NCI-H2107 (cell line): ENCODE data around the gene MAX.

Experiments
- DNase-seq: peaks from one replicate; lab custom pipeline; 2025; lab: John Stamatoyannopoulos, UW

The MAX gene

DNA sequence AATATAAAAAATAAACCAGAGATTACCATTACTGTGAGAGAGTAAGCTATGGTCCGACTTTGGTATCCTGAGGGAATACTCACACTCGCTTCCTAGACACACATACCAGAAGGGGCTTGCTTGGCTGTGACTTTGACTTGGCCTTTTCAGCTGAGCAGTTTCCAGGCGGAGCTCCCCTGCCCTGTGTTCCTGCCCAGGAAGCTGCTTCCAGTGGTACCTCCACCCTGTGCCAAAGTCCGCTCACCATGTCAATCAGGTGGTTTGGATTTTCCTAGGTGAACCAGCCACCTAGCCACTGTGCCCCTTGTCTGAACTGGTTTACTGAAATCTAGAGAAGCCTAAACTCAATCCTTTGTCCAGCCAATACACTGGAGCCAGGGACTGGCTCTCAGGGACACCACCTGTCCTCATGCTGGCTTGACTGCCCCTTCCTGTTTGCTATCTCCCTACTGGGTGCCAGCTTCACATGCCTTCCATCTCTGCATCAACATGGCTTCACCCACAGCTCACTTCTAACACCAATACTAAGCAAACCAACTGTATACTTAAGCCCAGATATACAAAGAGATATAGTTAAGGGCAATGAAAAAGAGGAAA is 28.6 kb downstream of the MAX start:
- DNase-seq, result no peak

DNA sequence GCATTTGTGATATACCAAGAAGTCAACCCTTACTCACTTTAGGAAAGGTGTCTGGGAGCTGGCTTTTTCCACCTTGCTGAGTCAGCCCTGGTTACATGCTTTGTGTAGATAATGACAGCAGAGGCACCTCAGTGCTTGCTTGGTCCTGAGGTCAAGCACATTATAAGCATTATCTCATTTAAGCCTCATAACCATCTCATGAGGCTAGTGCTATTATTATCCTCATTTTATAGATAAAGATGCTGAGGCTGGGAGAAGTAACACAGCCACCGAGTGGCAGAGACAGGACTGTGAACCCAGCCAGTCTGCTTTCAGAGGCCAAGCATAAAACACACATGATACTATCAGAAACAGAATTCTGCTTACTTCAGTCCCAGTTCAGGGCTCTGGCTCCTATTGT is 29.4 kb downstream of the MAX start:
- no peak for DNase-seq

DNA sequence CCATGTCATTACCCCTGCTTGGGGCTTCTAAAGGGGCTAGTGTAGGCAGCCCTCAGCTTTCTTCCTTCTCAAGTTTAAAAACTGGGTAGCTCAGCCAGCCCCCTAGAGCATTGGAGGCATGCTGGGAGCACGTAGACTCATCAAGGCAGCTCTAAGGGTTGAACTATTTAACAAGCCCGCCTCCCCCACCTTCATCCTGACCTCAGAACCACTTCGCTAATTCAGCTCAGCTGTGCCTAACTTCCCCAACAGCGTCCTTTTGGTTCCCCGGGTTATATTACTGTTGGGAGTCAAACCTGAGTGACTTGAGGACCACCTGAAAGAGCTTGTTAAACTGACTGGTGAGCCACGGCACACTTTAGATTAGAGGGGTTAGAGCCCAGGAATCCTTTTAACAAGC is 30.1 kb downstream of the MAX start:
- no peak for DNase-seq

DNA sequence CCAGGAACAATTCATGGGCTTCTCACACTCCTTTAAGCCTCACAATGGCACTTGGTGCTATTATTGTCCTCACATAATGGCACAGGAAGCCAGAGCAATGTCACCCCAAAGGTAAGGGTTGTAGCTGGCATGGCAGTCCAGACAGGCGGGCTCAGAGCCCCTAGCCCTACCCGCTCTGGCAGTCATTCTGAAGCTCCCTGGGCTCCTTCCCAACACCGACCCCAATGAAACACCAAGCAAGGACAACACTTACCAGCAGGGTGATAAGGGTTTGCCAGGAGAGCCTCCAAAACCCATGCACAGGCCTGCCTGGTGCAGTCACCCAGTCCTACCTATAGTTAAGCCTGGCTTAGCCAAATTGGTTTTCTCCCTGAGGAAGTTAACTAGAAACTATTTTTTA is 30.8 kb downstream of the MAX start:
- no peak for DNase-seq

DNA sequence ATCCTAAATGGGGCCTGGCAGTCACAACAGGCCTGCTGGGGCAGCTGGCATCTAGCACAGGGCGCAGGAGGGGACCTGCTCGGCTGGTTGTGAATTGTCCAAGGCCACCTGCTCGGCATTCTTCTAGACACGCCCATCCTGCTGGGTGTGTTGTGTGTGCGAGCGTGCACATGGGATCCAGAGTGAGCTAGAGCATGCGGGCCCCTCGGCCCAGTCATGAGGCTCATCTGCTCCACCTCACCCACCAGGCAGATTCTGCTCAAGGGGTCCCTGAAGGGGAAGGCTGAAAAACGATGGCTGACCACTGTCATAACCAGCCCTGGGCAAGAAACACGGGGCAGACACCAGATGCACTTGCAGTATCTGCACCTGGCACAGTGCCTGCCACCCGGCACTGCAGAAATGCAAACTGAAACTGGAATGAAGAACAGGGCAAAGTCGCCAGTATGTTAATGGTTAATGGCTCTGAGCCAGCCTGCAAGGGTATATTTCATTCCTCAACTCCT is 31.8 kb downstream of the MAX start:
- DNase-seq, result peak; percentile 87

DNA sequence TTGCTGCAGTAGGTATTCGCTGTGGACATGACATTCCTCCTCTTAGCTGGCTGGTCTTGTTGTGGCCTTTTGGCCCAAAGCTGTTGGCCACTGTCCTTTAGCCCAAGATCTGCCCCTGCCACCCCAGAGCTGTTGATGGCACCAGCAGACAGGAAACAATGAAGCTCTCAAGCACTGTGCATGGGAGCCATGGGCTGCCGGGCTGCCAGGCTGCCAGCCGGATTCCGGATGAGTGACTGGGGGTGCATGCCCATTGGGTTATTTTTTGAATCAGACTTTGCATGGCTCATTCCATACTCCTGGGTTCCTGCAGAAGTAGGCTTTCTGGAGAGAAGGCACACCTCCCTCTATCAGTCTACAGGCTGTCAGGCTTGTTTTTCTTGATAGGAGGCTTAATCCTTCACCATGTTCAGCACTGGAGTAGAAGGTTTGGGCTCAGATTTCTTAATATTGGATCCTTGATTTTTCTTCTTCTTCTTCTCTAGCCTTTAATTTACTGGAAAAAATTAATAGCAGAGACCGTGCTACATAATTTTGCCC is 32.4 kb downstream of the MAX start:
- no peak for DNase-seq

DNA sequence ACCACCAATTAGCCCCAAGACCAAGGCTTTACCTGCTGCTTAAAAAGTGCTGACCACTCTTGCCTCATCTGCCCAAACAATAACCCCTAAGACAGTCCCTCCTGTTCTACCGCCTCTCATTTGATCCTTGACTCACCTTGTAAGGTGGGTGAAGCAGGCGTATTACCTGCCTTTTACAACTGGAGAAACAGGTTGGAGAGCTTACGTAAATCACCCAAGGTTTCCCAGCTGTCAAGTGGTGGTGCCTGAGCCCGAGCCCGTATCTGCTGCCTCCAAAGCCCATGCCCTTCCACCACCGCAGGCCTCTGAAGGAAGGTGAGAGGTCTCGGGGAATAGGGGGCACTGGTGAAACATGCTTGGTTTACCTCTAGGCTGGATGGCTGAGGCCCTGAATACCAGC is 36.6 kb downstream of the MAX start:
- DNase-seq, result no peak

DNA sequence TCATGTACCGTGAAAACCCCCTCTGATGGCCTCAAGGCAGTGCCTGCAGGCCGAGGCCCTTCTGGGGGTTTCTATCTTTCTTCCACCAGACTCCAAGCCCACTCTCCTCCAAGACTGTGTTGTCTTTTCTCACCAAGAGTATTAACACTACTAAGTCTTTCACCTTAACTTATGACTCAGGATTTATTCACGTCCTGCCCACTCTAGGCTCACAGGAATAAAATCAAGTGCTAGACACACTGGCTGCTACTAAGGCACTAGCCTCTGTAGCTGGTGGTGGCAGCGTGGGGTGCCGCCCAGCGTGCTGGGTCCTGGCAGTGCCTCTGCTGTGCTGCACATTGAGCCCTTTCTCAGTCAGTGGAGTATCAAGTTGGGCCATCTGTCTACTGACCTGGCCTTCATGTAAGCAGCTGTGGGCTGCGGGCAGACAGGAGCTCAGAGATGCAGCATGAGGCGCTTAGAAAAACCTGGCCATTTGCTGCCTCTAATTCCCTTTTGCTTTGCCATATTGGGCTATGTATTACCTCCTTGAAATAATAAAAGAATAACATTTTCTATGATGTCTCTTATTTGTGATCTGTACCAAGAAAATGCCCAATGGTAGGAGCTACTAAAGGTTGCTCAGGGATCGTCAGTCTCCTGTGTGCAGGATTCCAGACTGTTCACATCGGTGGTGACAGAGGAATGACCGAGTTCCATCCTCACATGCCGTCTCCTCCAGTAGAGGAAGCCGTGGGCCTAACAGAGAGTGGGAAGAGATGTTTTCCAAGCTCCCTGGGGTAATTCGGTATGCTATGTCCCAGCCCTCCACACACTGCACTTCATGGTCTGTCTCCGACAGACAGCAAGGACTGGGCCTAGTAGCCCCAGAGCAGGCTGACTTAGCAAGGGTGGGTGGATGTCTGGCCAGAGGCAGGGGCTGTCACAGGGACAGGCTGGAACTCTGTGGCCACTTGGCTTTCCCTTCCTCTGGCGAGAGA is 39.9 kb downstream of the MAX start:
- DNase-seq, result no peak

DNA sequence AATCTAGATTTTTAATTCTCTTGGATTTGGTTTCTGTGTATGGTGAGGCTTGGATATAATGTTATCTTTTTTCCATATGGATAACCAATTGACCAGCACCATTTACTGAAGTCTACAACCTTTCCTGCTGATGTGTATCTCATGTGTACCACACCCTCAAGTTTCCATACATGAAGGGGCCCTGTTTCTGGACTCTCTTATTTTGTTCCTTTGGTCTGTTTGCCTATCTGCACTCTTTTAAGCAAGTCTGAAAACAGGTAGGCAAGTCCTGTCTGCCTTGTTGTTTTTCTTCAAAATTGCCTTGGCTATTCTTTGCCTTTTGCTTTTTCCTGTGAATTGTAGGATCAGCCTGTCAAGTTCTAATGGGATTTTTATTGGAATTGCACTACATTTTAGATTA is 44.6 kb downstream of the MAX start:
- DNase-seq, result no peak

DNA sequence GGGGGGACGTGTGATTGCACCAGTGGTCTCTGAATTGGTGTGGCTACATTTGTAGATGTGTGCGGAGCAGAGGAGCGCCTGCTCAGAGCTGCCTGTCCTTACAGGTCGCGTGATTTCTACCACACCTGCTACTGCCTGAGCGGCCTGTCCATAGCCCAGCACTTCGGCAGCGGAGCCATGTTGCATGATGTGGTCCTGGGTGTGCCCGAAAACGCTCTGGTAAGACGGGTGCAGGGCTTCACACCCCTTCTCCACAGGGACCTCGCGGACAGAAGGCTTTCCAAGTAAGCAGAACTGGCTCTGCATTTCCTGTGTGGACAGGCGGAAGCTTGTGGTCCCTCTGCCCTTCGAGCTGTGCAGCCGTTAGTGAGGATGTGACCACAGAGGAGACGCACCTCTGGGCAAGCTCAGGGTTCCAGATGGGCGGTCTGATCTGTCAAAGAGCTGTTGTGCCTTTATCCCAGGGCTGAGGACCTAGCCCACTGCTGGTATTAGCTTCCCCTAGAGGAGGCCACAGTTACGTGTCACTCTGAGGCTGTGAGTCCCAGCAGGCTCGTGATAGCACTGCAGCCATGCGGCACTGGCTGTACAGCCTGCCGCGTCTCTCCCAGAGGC is 47.7 kb downstream of the MAX start:
- no peak for DNase-seq

DNA sequence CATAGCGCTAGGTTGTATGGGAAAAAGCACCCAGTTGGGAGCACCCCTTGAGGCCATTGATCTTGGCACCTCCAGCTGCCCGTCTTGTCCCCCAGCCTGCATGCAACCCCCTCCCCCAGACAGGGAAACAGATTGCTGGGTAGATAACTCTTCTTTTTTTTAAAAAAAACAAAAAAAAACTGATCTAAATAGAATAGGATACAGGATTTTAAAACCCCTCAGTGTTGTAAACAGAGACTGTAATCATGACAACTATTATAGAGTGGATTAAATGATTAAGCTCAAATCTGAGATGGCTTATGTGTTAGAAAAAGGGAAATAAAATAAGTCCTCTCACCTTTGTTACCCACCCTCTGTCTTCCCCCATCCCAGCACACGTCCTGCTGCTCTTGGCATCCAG is 48.9 kb downstream of the MAX start:
- no peak for DNase-seq

DNA sequence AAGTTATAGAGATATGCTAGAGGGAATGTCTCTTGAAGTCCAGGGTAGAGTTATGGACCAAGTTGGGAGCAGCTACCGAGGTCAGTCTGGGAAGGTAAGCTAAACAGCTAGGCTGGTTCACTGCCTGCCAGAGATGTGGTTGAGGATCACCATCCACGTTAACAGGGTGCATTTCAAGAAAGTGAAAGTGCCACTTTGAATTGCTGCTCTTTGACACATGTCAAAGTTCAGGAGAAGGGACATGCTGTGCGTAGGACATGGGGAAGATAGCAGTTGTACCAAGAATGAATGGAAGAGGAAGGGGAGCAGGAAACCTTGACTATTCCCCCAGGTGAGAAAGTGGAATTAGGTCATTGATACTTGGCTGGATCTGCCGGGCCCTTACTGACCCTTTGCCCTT is 49.5 kb downstream of the MAX start:
- no peak for DNase-seq

DNA sequence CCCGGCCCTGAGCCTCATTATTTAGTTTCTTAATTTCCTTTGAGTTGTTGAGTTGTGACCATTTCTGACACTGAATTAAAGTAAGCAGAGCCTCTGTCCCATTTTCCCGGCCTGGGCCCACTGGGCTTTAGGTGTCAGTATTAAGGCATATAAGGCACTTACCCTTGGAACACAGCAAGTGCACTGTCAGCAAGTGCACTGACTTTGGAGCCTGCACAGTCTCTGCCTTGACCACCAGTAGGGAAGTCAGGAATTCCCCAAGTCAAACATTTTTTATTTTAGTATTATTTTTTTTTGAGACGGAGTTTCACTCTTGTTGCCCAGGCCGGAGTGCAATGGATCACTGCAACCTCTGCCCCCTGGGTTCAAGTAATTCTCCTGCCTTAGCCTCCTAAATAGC is 56.6 kb downstream of the MAX start:
- DNase-seq, result no peak

DNA sequence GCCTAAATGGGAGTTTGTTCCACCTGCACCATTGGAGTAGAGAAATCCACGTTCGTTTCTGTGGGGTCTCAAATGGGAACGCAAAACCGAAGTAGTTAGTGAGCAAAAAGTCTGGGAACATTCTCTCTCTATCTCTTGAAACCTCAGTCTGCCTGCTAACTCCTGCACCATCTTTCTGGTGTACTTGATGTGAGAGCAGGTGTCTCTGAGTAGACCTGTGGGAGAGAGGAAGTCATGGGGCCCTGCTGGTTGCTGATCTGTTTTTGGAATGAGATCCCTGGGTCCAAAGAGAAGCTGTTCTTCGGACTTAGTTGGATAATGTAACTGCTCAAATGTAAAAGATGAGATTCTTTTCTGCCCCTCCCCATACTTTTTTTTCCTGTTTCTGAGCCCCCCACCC is 57.3 kb downstream of the MAX start:
- no peak for DNase-seq

DNA sequence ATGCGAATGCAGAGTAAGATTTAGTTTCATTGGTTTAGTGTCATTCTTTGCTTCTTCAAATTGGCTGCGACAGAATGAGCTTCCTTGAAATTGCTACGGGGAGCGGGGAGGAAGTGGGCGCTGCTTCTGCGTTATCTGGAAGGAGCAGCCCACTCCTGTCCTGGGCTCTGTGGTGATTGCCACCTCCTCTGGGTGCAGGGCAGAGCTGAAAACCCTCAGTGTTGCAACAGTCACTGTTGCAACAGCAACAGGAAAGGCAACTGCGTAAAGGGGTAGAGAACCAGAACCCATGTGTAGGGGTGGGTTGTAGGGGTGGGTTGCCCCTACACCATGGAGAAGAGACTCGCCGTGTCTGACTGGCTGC is 57.7 kb downstream of the MAX start:
- no peak for DNase-seq

DNA sequence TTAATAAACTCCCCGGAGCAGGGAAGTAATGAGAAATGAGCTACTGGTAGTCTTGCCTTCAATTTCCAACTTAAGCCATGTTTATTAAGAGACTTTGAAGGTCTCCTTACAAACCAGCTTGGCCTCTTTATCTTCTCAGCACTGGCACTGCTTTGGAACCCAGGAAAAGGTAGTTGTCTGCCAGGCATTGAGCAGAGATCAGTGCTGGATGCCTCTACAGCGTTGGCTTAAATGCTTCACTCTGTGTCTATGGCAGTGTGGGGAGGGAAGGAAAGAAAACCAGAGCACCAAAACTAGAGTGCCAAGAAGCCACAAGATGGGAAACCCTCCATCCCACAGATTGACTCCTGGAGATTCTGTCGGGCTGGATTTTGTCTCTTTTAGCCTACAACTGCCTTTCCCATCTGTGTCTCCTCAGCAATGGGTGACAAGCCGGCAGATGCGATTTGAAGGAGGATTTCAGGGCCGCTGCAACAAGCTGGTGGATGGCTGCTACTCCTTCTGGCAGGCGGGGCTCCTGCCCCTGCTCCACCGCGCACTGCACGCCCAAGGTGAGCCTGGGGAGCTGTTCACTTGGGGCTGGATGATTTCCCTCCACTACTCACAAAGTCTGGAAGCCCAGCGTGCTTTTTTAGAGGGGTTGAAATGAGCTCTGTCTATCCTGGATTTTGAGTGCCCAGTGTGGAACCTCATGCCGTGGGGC is 58.3 kb downstream of the MAX start:
- no peak for DNase-seq

DNA sequence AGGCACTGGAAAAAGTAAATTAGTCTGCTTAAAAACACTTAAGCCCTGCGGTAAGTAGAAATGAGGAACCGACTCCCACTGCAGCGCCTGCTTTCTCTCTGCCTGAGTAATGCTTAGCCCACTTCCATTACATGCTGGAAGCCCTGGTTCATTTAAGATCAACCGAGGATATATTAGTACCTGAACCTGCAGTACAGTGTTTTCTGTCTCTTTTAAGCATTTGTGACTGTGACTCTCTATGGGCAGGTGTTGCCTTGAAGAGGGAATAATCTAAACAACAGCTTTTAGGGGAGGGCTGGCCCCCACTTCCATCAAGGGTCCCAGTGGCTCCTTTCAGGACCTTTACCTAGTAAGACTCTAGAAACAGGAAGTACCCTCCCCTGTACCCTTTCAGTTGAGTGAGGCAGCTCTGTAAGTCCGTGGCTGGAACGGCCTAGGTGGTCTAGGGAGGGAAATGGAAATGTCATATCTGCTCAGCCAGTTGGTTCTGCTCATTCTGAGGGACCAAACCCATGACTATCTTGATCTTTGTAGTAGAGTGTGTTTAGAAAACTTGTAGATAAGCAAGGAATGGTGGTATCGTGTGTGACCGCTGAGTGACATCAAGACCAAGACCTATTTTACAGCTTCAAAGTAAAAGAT is 59.5 kb downstream of the MAX start:
- DNase-seq, result no peak

DNA sequence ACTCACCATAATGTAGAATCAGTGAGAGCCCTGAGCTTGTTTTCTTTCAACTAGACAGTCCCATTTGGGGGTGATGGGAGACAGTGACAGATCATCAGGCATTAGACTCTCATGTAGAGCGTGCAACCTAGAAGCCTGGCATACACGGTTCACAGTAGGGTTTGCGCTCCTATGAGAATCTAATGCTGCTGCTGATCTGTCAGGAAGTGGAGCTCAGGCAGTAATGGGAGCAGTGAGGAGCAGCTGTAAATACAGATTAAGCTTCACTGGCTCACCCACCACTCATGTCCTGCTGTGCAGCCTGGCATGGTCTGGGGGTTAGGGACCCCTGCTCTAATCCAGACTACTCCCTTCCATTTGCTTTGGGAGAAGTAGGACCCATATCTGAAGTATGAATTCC is 60.0 kb downstream of the MAX start:
- no peak for DNase-seq

DNA sequence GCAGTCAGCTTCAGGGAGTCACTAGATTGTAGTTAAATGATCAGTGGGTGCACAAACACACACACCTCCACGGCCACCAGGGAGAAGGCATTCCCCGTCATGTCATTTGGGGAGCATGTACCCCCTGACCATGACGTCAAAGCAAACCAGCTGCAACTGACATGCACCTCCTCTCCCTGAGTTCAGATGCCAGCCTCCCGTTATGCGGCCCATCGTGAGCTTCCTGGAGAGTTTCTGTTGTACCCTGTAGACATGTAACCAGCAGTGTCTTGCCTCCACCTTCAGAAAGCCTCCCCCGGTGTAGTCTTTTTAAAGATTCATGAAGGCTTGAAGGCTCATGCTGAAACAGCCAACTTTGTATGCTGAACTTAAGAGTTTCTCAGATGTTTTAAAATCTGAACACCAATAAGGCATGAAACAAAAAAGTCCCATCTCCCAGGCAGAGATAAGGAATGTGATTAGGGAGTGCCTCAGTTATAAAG is 60.8 kb downstream of the MAX start:
- DNase-seq, result no peak

DNA sequence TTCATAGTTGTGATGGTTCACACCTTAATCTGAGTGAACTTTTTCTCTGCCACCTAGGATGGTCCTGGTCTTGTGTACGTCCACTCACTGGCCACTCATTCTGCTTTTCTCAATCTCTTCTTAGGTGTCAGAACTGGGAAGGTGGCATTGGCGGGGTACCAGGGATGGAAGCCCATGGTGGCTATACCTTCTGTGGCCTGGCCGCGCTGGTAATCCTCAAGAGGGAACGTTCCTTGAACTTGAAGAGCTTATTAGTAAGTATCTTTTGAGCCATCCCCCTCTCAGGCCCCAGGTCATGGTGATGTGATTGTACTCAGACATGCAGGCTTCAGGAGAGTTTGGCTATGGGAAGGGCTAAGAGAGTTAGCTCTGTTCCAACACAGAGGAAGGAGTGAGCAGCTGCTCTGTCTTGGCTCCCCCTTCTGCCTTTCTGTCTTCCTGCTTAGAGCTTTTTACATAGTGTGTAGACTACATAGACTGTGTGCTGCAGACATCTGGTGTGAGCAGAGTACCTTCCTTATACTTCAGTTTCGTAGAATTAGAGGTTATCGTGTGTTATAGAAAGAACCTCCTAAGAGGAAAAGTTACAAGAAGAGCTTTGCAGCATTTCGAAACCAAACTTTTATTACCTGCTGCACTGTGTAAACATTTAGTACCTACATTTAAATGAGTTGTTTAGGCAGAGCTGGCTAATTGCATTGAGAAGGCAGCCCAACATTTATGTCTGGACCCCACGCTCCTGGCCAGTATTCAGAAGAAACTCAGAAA is 61.5 kb downstream of the MAX start:
- no peak for DNase-seq

DNA sequence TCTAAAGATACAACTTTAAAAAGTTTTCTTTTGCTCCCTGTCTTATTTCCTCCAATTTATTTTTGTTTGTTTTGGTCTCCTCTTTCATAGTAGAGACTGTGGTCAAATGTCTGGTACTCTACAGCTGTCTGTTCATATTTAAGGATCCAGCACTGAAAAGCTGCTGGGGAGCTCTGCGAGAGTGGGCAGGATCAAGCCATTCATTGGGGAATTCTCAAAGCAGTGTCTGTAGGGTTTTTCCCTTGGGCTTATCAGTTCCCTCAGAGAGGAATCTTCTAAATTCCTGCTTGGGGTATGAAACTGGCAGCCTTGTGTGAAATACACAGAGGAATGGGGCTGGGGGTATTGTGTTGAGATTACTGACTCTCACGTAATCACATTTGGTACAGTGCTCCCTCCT is 63.4 kb downstream of the MAX start:
- DNase-seq, result no peak
